Trophoblast cell (in vitro differentiated cells and primary cell): ENCODE data around the gene CCL24.
"Not testable (repeated sequence)": the region's sequence is repeated elsewhere in the genome, so short reads cannot be mapped to it uniquely, and the experiment has no call there.

Experiments
- DNase-seq, 2 donors: peaks; one replicate each; pipeline ENCODE4 v3.0.0-alpha.2; 2016
- H2AFZ ChIP-seq: 2 replicates; pipeline ENCODE4 v1.6.1; 2013; ENCODE audit warnings: low read length, moderate library complexity, mild to moderate bottlenecking; ENCODE audit not compliant: insufficient read depth, poor library complexity
- H2AK5ac ChIP-seq: 2 replicates; pipeline ENCODE4 v1.6.1; 2013; ENCODE audit warnings: mild to moderate bottlenecking, low read length
- H2BK120ac ChIP-seq: 2 replicates; pipeline ENCODE4 v1.6.1; 2013; ENCODE audit warnings: low read length, mild to moderate bottlenecking, moderate library complexity; ENCODE audit not compliant: insufficient read depth, poor library complexity
- H2BK12ac ChIP-seq: 2 replicates; pipeline ENCODE4 v1.6.1; 2013; ENCODE audit warnings: mild to moderate bottlenecking, low read length, moderate library complexity
- H2BK5ac ChIP-seq: 2 replicates; pipeline ENCODE4 v1.6.1; 2013; ENCODE audit warnings: low read length, low read depth, moderate library complexity, mild to moderate bottlenecking; ENCODE audit not compliant: poor library complexity
- H3K14ac ChIP-seq: 2 replicates; pipeline ENCODE4 v1.6.1; 2013; ENCODE audit warnings: mild to moderate bottlenecking, low read length
- H3K18ac ChIP-seq: 2 replicates; pipeline ENCODE4 v1.6.1; 2013; ENCODE audit warnings: mild to moderate bottlenecking, low read length
- H3K23ac ChIP-seq: 2 replicates; pipeline ENCODE4 v1.6.1; 2013; ENCODE audit warnings: low read length
- H3K27ac ChIP-seq: 2 replicates; pipeline ENCODE4 v1.5.1; 2013; ENCODE audit warnings: low read depth, mild to moderate bottlenecking, inconsistent platforms, low read length, moderate library complexity
- H3K27me3 ChIP-seq: 2 replicates; pipeline ENCODE4 v1.6.1; 2013; ENCODE audit warnings: inconsistent platforms, mild to moderate bottlenecking, low read length, moderate library complexity; ENCODE audit not compliant: insufficient read depth
- H3K36me3 ChIP-seq, 2 experiments: 1 replicate in 1 of 2; 2 replicates in 1 of 2; pipeline ENCODE4 v1.6.1; 2013; ENCODE audit warnings: low read length in 2 of 2, mild to moderate bottlenecking in 2 of 2, moderate library complexity in 1 of 2; ENCODE audit not compliant: insufficient read depth in 2 of 2, control insufficient read depth in 1 of 2
- H3K4ac ChIP-seq: 2 replicates; pipeline ENCODE4 v1.6.1; 2013; ENCODE audit warnings: low read depth, mild to moderate bottlenecking, low read length, moderate library complexity
- H3K4me1 ChIP-seq, 2 experiments: 1 replicate in 1 of 2; 2 replicates in 1 of 2; pipeline ENCODE4 v1.6.1; 2013; ENCODE audit warnings: low read length in 2 of 2, mild to moderate bottlenecking in 2 of 2, moderate library complexity in 1 of 2; ENCODE audit not compliant: insufficient read depth in 2 of 2, control insufficient read depth in 1 of 2
- H3K4me2 ChIP-seq: 2 replicates; pipeline ENCODE4 v1.6.1; 2013; ENCODE audit warnings: inconsistent platforms, mild to moderate bottlenecking, low read length, moderate library complexity
- H3K4me3 ChIP-seq: 2 replicates; pipeline ENCODE4 v1.5.1; 2013; ENCODE audit warnings: mild to moderate bottlenecking, low read depth, low read length, inconsistent platforms
- H3K79me1 ChIP-seq: one replicate; pipeline ENCODE4 v1.6.1; 2013; ENCODE audit warnings: low read length
- H3K79me2 ChIP-seq: 2 replicates; pipeline ENCODE4 v1.6.1; 2013; ENCODE audit warnings: low read length, mild to moderate bottlenecking; ENCODE audit not compliant: control insufficient read depth, insufficient read depth, poor library complexity
- H3K9ac ChIP-seq: 2 replicates; pipeline ENCODE4 v1.6.1; 2013; ENCODE audit warnings: mild to moderate bottlenecking, low read length
- H3K9me3 ChIP-seq: 2 replicates; pipeline ENCODE4 v1.6.1; 2013; ENCODE audit warnings: low read depth, mild to moderate bottlenecking, control low read depth, inconsistent platforms, low read length; ENCODE audit not compliant: insufficient read depth
- H4K12ac ChIP-seq: 2 replicates; pipeline ENCODE4 v1.6.1; 2013; ENCODE audit warnings: low read depth, mild to moderate bottlenecking, low read length, moderate library complexity
- H4K8ac ChIP-seq: 2 replicates; pipeline ENCODE4 v1.6.1; 2013; ENCODE audit warnings: low read depth, mild to moderate bottlenecking, low read length, moderate library complexity
- H4K91ac ChIP-seq: one replicate; pipeline ENCODE4 v1.6.1; 2013; ENCODE audit warnings: low read depth, mild to moderate bottlenecking, low read length, moderate library complexity
- WGBS: extraction: QIAGEN DNeasy Blood & Tissue Kit; methylation state at CpG from one replicate; pipeline ENCODE4 v1.1.7; 2013; ENCODE audit warnings: missing lambda C conversion rate; ENCODE audit not compliant: insufficient read length, insufficient coverage; ENCODE audit errors: extremely low coverage; 5-methylcytosine and 5-hydroxymethylcytosine counted together

The CCL24 gene

GRCh38 chr7:75835688-75836285 lies 22.2 kb upstream of the CCL24 start:
- H3K9me3 ChIP-seq: no peaks in the 10 kb centered on the region
- WGBS: no CpG with 5 or more reads among the region's 29 CpGs

GRCh38 chr7:75833662-75834061 lies 20.1 kb upstream of the CCL24 start:
- not testable (repeated sequence) for H3K36me3 ChIP-seq
- whole genome bisulfite sequencing: no CpG with 5 or more reads among the region's 6 CpGs

More at GRCh38 chr7:75835688-75836285, 22.2 kb upstream of the CCL24 start:
- Histone ChIP-seq H3K4me3 (no peak overlapping the region), H3K9ac (no peak overlapping the region), H3K79me2 (no peaks in the 10 kb centered on the region), H2BK5ac (no peak overlapping the region), H3K4me2 (peak overlapping the region; percentile 8), H2BK12ac (no peak overlapping the region), H3K23ac (no peak overlapping the region), H3K4ac (no peak overlapping the region), H3K79me1 (no peaks in the 10 kb centered on the region), H2BK120ac (no peak overlapping the region), H4K12ac (no peak overlapping the region), H2AK5ac (no peak overlapping the region), H3K4me1 (peaks cover 3 to 4% of the 10 kb centered on the region in 2 experiments), H3K14ac (no peak overlapping the region), H3K27ac (no peak overlapping the region), H3K36me3 (no peaks in the 10 kb centered on the region), H4K8ac (no peak overlapping the region), H4K91ac (no peak overlapping the region), H2AFZ (no peak overlapping the region), H3K27me3 (no peaks in the 10 kb centered on the region), H3K18ac (no peak overlapping the region)
- no peak for DNase-seq

GRCh38 chr7:75830978-75831377 lies 17.4 kb upstream of the CCL24 start:
- Histone ChIP-seq H2BK12ac (no peak overlapping the region), H3K23ac (no peak overlapping the region), H3K79me2 (no peaks in the 10 kb centered on the region), H3K4ac (no peak overlapping the region), H3K14ac (no peak overlapping the region), H3K9me3 (no peaks in the 10 kb centered on the region), H3K27ac (no peak overlapping the region), H3K4me1 (peaks cover 3 to 4% of the 10 kb centered on the region in 2 experiments), H2AK5ac (no peak overlapping the region), H3K4me3 (no peak overlapping the region), H4K8ac (no peak overlapping the region), H3K36me3 (no peaks in the 10 kb centered on the region), H2AFZ (no peak overlapping the region), H2BK5ac (no peak overlapping the region), H4K91ac (no peak overlapping the region), H3K18ac (no peak overlapping the region), H3K79me1 (no peaks in the 10 kb centered on the region), H4K12ac (no peak overlapping the region), H3K27me3 (no peaks in the 10 kb centered on the region), H3K9ac (no peak overlapping the region), H3K4me2 (no peak overlapping the region), H2BK120ac (no peak overlapping the region)
- DNase-seq: no peak
- no CpG with 5 or more reads among the region's 6 CpGs for WGBS

More at GRCh38 chr7:75833662-75834061, 20.1 kb upstream of the CCL24 start:
- H3K14ac ChIP-seq, H4K12ac ChIP-seq, H3K4me3 ChIP-seq, H3K27me3 ChIP-seq, H3K9me3 ChIP-seq, DNase-seq, H3K9ac ChIP-seq, H2BK12ac ChIP-seq, H2BK5ac ChIP-seq, H2AFZ ChIP-seq, H2AK5ac ChIP-seq, H4K91ac ChIP-seq, H3K18ac ChIP-seq, H3K4me1 ChIP-seq, H3K27ac ChIP-seq, H4K8ac ChIP-seq, H3K4me2 ChIP-seq, H3K79me2 ChIP-seq, H3K79me1 ChIP-seq, H3K4ac ChIP-seq, H3K23ac ChIP-seq, H2BK120ac ChIP-seq: not testable (repeated sequence)

GRCh38 chr7:75829656-75830055 lies 16.1 kb upstream of the CCL24 start:
- H3K27me3 ChIP-seq, H2AFZ ChIP-seq, H3K36me3 ChIP-seq, H2BK5ac ChIP-seq, H3K27ac ChIP-seq, H3K23ac ChIP-seq, H3K9me3 ChIP-seq, DNase-seq, H3K4me3 ChIP-seq, H3K4me1 ChIP-seq, H3K4ac ChIP-seq, H3K4me2 ChIP-seq, H4K12ac ChIP-seq, H4K91ac ChIP-seq, H3K14ac ChIP-seq, H3K79me1 ChIP-seq, H3K79me2 ChIP-seq, H2BK120ac ChIP-seq, H2BK12ac ChIP-seq, H2AK5ac ChIP-seq, H3K9ac ChIP-seq, H3K18ac ChIP-seq, H4K8ac ChIP-seq: not testable (repeated sequence)
- no CpG with 5 or more reads among the region's 6 CpGs for WGBS
